Measurements from ENCODE around the gene SLC38A4.

Gene SLC38A4

GRCh38 chr12:46717159-46717558, 108.6 kb downstream of the SLC38A4 start:
- no peak for DNase-seq (ENCODE audit: low read depth in 3 of 3, low spot score in 1 of 3)

Data from stimulated activated CD4-positive, alpha-beta T cell treated with anti-CD3 and anti-CD28 coated beads, TNF-alpha, amount 100 ng/mL, for 1 hour (primary cell).